ENCODE results near the gene CSKMT. TPM values are rescaled to one million over a fixed set of nuclear protein-coding genes. Genes with fewer than 3 reads are reported as not detected.

The CSKMT gene
- total RNA-seq, 1 experiment from 2014 or later = 25.2 TPM

DNA sequence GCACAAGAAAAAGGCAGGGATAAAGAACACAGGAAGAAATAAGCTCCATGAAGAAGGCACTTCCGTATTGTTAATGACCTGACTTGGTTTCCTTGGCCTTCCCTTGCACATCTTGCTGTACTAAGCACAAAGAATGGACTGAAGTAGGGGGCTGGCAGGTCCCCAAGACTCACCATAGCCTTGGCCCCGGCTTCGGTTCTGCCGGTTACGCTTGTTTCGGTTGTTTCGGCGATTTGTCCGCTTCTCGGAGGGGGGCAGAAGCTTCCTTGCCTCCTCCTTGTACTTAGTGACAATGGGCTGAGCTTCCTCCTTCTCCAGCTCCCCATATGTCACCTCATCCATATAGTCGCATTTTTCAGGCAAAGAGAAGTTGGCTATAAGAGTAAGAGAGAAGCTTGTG, 51.7 kb downstream of the CSKMT start:
- no peak for DNase-seq (ENCODE audit: low spot score)

Small RNAs within 50 kb of the gene (small RNA-seq; reads per million reads assigned to genes)
- not detected for gene SNORA57

Other genes starting within 250 kb of the CSKMT start
- not detected in 2 replicates for gene SCGB1A1, start 246.3 kb upstream of the CSKMT start, total RNA-seq (2014; rRNA removed; shearing (Covaris generic))
- gene AHNAK, start 118.5 kb upstream of the CSKMT start, total RNA-seq (2014; rRNA removed; shearing (Covaris generic)) = 281 and 282 TPM in 2 replicates
- 1,888 and 1,945 TPM in 2 replicates for gene EEF1G, start 91.4 kb upstream of the CSKMT start, total RNA-seq (2014; rRNA removed; shearing (Covaris generic))
- gene TUT1, start 73.8 kb upstream of the CSKMT start, total RNA-seq (2014; rRNA removed; shearing (Covaris generic)) = 19.3 and 25.1 TPM in 2 replicates
- gene MTA2, start 63.4 kb upstream of the CSKMT start, total RNA-seq (2014; rRNA removed; shearing (Covaris generic)) = 223 and 229 TPM in 2 replicates
- 72.3 and 72.5 TPM in 2 replicates for gene EML3, start 52.5 kb upstream of the CSKMT start, total RNA-seq (2014; rRNA removed; shearing (Covaris generic))
- gene ROM1, start 52.1 kb upstream of the CSKMT start, total RNA-seq (2014; rRNA removed; shearing (Covaris generic)) = 10.9 and 13.6 TPM in 2 replicates
- gene B3GAT3, start 43.3 kb upstream of the CSKMT start, total RNA-seq (2014; rRNA removed; shearing (Covaris generic)) = 63.1 and 82.8 TPM in 2 replicates
- gene GANAB, start 18.7 kb upstream of the CSKMT start, total RNA-seq (2014; rRNA removed; shearing (Covaris generic)) = 257 and 314 TPM in 2 replicates
- 44.6 and 47.4 TPM in 2 replicates for gene INTS5, start 12.0 kb upstream of the CSKMT start, total RNA-seq (2014; rRNA removed; shearing (Covaris generic))
- gene C11orf98, start 102 bp upstream of the CSKMT start, total RNA-seq (2014; rRNA removed; shearing (Covaris generic)) = 272 and 322 TPM in 2 replicates
- 124 and 141 TPM in 2 replicates for gene UQCC3, start 6.4 kb downstream of the CSKMT start, total RNA-seq (2014; rRNA removed; shearing (Covaris generic))
- 11.3 and 13.3 TPM in 2 replicates for gene LBHD1, start 7.0 kb downstream of the CSKMT start, total RNA-seq (2014; rRNA removed; shearing (Covaris generic))
- gene UBXN1, start 13.8 kb downstream of the CSKMT start, total RNA-seq (2014; rRNA removed; shearing (Covaris generic)) = 247 and 265 TPM in 2 replicates
- gene LRRN4CL, start 24.2 kb downstream of the CSKMT start, total RNA-seq (2014; rRNA removed; shearing (Covaris generic)) = 0.50 TPM in 1 of 2 replicates, not detected in the other
- 147 and 161 TPM in 2 replicates for gene BSCL2, start 42.1 kb downstream of the CSKMT start, total RNA-seq (2014; rRNA removed; shearing (Covaris generic))
- gene GNG3, start 42.4 kb downstream of the CSKMT start, total RNA-seq (2014; rRNA removed; shearing (Covaris generic)) = not detected in 2 replicates
- gene HNRNPUL2, start 62.1 kb downstream of the CSKMT start, total RNA-seq (2014; rRNA removed; shearing (Covaris generic)) = 12.2 and 12.3 TPM in 2 replicates
- gene TTC9C, start 63.2 kb downstream of the CSKMT start, total RNA-seq (2014; rRNA removed; shearing (Covaris generic)) = 32.4 and 45.5 TPM in 2 replicates
- gene ZBTB3, start 88.8 kb downstream of the CSKMT start, total RNA-seq (2014; rRNA removed; shearing (Covaris generic)) = 10.6 and 13.1 TPM in 2 replicates
- 138 and 141 TPM in 2 replicates for gene POLR2G, start 96.3 kb downstream of the CSKMT start, total RNA-seq (2014; rRNA removed; shearing (Covaris generic))
- gene TAF6L, start 106.1 kb downstream of the CSKMT start, total RNA-seq (2014; rRNA removed; shearing (Covaris generic)) = 57.9 and 71.7 TPM in 2 replicates
- gene TMEM179B, start 122.1 kb downstream of the CSKMT start, total RNA-seq (2014; rRNA removed; shearing (Covaris generic)) = 87.6 and 114 TPM in 2 replicates
- 77.3 and 79.3 TPM in 2 replicates for gene TMEM223, start 126.7 kb downstream of the CSKMT start, total RNA-seq (2014; rRNA removed; shearing (Covaris generic))
- gene NXF1, start 140.1 kb downstream of the CSKMT start, total RNA-seq (2014; rRNA removed; shearing (Covaris generic)) = 24.4 and 31.7 TPM in 2 replicates
- gene STX5, start 166.7 kb downstream of the CSKMT start, total RNA-seq (2014; rRNA removed; shearing (Covaris generic)) = 64.6 and 80.6 TPM in 2 replicates
- 0.61 TPM in 1 of 2 replicates, not detected in the other for gene TEX54, start 167.5 kb downstream of the CSKMT start, total RNA-seq (2014; rRNA removed; shearing (Covaris generic))
- gene WDR74, start 174.3 kb downstream of the CSKMT start, total RNA-seq (2014; rRNA removed; shearing (Covaris generic)) = 183 and 191 TPM in 2 replicates
- 418 and 438 TPM in 2 replicates for gene SLC3A2, start 215.6 kb downstream of the CSKMT start, total RNA-seq (2014; rRNA removed; shearing (Covaris generic))